IMR-90 (cell line): ENCODE results near the gene TEX261.

ENCODE experiments used
- BHLHE40 ChIP-seq: fragments of 150-350 bp; IDR thresholded peaks from 2 replicates; pipeline ENCODE4 v1.6.1; 2016; ENCODE audit warnings: mild to moderate bottlenecking, low read depth, low read length
- MAZ ChIP-seq: IDR thresholded peaks from 2 replicates; pipeline ENCODE4 v1.6.1; 2012; ENCODE audit warnings: low read depth, mild to moderate bottlenecking, low read length, improper control_type of control experiment, moderate library complexity, borderline replicate concordance
- MXI1 ChIP-seq: IDR thresholded peaks from 2 replicates; pipeline ENCODE4 v1.6.1; 2012; ENCODE audit warnings: low read depth, mild to moderate bottlenecking, low read length, moderate library complexity, borderline replicate concordance
- POLR2A ChIP-seq: IDR thresholded peaks from 2 replicates; pipeline ENCODE4 v1.6.1; 2012; ENCODE audit warnings: mild to moderate bottlenecking, low read depth, low read length
- RCOR1 ChIP-seq: IDR thresholded peaks from 2 replicates; pipeline ENCODE4 v1.6.1; 2012; ENCODE audit warnings: mild to moderate bottlenecking, low read length, improper control_type of control experiment; ENCODE audit not compliant: insufficient replicate concordance
- TF ChIP-seq, protein P1 (sequence below): conservative IDR thresholded peaks from 2 replicates; pipeline ENCODE4 v1.5.1; 2012; ENCODE audit warnings: mild to moderate bottlenecking, low read depth, low read length, improper control_type of control experiment

DNA sequence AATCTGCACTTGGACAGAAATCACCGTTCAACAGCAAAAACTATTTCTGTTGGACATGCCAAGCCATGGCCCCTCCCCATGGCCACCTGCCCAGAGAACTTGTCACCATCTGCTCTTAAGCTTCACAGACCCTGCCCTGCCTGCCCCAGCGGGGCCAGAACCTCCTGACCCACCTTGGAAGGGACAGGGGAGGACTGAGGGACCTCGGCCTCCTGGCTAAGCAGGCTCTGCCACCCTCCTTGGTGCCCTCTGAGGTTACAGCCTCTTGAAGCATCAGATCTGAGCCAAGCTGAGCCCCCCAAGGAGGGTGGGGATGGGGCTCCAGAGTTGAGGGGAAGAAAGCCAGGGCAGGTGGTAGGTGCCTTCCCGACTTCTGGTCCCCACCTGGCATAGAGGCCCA lies 6.5 kb downstream of the TEX261 start:
- TF ChIP-seq, protein P1, sequence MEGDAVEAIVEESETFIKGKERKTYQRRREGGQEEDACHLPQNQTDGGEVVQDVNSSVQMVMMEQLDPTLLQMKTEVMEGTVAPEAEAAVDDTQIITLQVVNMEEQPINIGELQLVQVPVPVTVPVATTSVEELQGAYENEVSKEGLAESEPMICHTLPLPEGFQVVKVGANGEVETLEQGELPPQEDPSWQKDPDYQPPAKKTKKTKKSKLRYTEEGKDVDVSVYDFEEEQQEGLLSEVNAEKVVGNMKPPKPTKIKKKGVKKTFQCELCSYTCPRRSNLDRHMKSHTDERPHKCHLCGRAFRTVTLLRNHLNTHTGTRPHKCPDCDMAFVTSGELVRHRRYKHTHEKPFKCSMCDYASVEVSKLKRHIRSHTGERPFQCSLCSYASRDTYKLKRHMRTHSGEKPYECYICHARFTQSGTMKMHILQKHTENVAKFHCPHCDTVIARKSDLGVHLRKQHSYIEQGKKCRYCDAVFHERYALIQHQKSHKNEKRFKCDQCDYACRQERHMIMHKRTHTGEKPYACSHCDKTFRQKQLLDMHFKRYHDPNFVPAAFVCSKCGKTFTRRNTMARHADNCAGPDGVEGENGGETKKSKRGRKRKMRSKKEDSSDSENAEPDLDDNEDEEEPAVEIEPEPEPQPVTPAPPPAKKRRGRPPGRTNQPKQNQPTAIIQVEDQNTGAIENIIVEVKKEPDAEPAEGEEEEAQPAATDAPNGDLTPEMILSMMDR: no peak
- TF ChIP-seq RCOR1: no peak
- TF ChIP-seq MXI1: no peak
- TF ChIP-seq POLR2A: no peak
- no peak for TF ChIP-seq BHLHE40
- TF ChIP-seq MAZ: no peak
